Liver (tissue), 9 donors: ENCODE measurements around the gene ADAM10. TPM values are rescaled to one million over a fixed set of nuclear protein-coding genes. Genes with fewer than 3 reads are reported as not detected.

Source experiments
- DNase-seq: peaks from one replicate; pipeline ENCODE4 v3.0.0-alpha.2; 2017; ENCODE audit warnings: low spot score
- H3K27ac ChIP-seq, 2 donors: one replicate each; pipeline ENCODE4 v1.7.0; 2013; ENCODE audit warnings: inconsistent platforms in 2 of 2, low read length in 2 of 2, control low read depth in 1 of 2, low read depth in 1 of 2, mild to moderate bottlenecking in 1 of 2
- H3K27me3 ChIP-seq, 4 donors: one replicate each; pipeline versions ENCODE4 v1.6.1 to v1.7.0; 2013; ENCODE audit warnings: low read length in 3 of 4, inconsistent platforms in 1 of 4, mild to moderate bottlenecking in 1 of 4, moderate library complexity in 1 of 4; ENCODE audit not compliant: control insufficient read depth in 4 of 4, insufficient read depth in 4 of 4
- H3K36me3 ChIP-seq, 4 donors: one replicate each; pipeline versions ENCODE4 v1.6.1 to v1.7.0; 2013; ENCODE audit warnings: low read length in 3 of 4, mild to moderate bottlenecking in 3 of 4, low read depth in 1 of 4, moderate library complexity in 1 of 4; ENCODE audit not compliant: control insufficient read depth in 4 of 4, insufficient read depth in 3 of 4
- H3K4me1 ChIP-seq, 4 donors: one replicate each; pipeline versions ENCODE4 v1.6.1 to v1.7.0; 2013; ENCODE audit warnings: low read length in 3 of 4, mild to moderate bottlenecking in 3 of 4, moderate library complexity in 1 of 4; ENCODE audit not compliant: control insufficient read depth in 4 of 4, insufficient read depth in 4 of 4
- H3K4me3 ChIP-seq, 3 donors: one replicate each; pipeline versions ENCODE4 v1.6.1 to v1.7.0; 2013; ENCODE audit warnings: low read length in 3 of 3, control low read depth in 1 of 3, low read depth in 1 of 3, mild to moderate bottlenecking in 1 of 3
- H3K9ac ChIP-seq, 2 donors: one replicate each; pipeline ENCODE4 v1.7.0; 2013; ENCODE audit warnings: low read length in 2 of 2, mild to moderate bottlenecking in 2 of 2, moderate library complexity in 2 of 2, control low read depth in 1 of 2, low read depth in 1 of 2
- H3K9me3 ChIP-seq, 4 donors: one replicate each; pipeline versions ENCODE4 v1.6.1 to v1.7.0; 2013; ENCODE audit warnings: low read length in 3 of 4; ENCODE audit not compliant: control insufficient read depth in 4 of 4
- FOXA1 ChIP-seq: IDR thresholded peaks from 2 replicates; pipeline ENCODE4 v1.6.1; 2016; ENCODE audit warnings: antibody characterized with exemption
- FOXA2 ChIP-seq: IDR thresholded peaks from 2 replicates; pipeline ENCODE4 v1.6.1; 2016; ENCODE audit warnings: antibody characterized with exemption
- GABPA ChIP-seq, 2 donors: IDR thresholded peaks in 1 of 2; conservative IDR thresholded peaks in 1 of 2; 2 replicates each; pipeline ENCODE4 v1.6.1; 2016; ENCODE audit warnings: antibody characterized with exemption in 2 of 2, mild to moderate bottlenecking in 1 of 2, moderate library complexity in 1 of 2
- HNF4A ChIP-seq, 2 donors: conservative IDR thresholded peaks; 2 replicates each; pipeline ENCODE4 v1.6.1; 2016; ENCODE audit warnings: antibody characterized with exemption in 2 of 2, mild to moderate bottlenecking in 2 of 2
- HNF4G ChIP-seq: IDR thresholded peaks from 2 replicates; pipeline ENCODE4 v1.6.1; 2016; ENCODE audit warnings: antibody characterized with exemption
- JUND ChIP-seq, 2 donors: IDR thresholded peaks; 2 replicates each; pipeline ENCODE4 v1.6.1; 2016; ENCODE audit warnings: antibody characterized with exemption in 2 of 2
- NR2F2 ChIP-seq: IDR thresholded peaks from 2 replicates; pipeline ENCODE4 v1.6.1; 2016; ENCODE audit warnings: antibody characterized with exemption
- RAD21 ChIP-seq, 2 donors: IDR thresholded peaks; 2 replicates each; pipeline ENCODE4 v1.6.1; 2016; ENCODE audit warnings: antibody characterized with exemption in 2 of 2, mild to moderate bottlenecking in 2 of 2
- RXRA ChIP-seq, 2 donors: IDR thresholded peaks; 2 replicates each; pipeline ENCODE4 v1.6.1; 2017 to 2018; ENCODE audit warnings: antibody characterized with exemption in 2 of 2, mild to moderate bottlenecking in 1 of 2
- SP1 ChIP-seq: IDR thresholded peaks from 2 replicates; pipeline ENCODE4 v1.6.1; 2018; ENCODE audit warnings: antibody characterized with exemption, mild to moderate bottlenecking
- TAF1 ChIP-seq: conservative IDR thresholded peaks from 2 replicates; pipeline ENCODE4 v1.6.1; 2016; ENCODE audit warnings: antibody characterized with exemption, mild to moderate bottlenecking
- YY1 ChIP-seq: IDR thresholded peaks from 2 replicates; pipeline ENCODE4 v1.6.1; 2016; ENCODE audit warnings: antibody characterized with exemption, mild to moderate bottlenecking
- WGBS: extraction: QIAGEN DNeasy Blood & Tissue Kit; methylation state at CpG from one replicate; pipeline ENCODE4 v1.1.7; 2013; 5-methylcytosine and 5-hydroxymethylcytosine counted together
- polyA plus RNA-seq, 2 donors: library from polyadenylated mRNA; stranded (reverse) in 1 of 2; unstranded in 1 of 2; fragments of 200-250 nt in 1 of 2; fragments of >200 nt in 1 of 2; fragmentation: Nextera tagmentation in 1 of 2; extraction: Ambion mirVana in 1 of 2; gene quantifications; one replicate each; pipeline versions ENCODE4 v1.2.1 to v1.2.3, GENCODE V29; 2013 to 2015
- total RNA-seq, 2 donors: library from RNA; depleted of rRNA; stranded (reverse); fragments of >200 nt; gene quantifications; one replicate each; pipeline ENCODE4 v1.2.3, GENCODE V29; 2014
- TF ChIP-seq, protein P1 (sequence below): fragments of 150-350 bp; IDR thresholded peaks from 2 replicates; pipeline ENCODE4 v1.5.1; 2017; ENCODE audit warnings: improper control_type of control experiment, low read depth, low read length; ENCODE audit not compliant: missing input control
- TF ChIP-seq, protein P2 (sequence below): IDR thresholded peaks from 2 replicates; pipeline ENCODE4 v1.6.1; 2016; ENCODE audit warnings: antibody characterized with exemption
- TF ChIP-seq, protein P3 (sequence below): IDR thresholded peaks from 2 replicates; pipeline ENCODE4 v1.6.1; 2016; ENCODE audit warnings: antibody characterized with exemption
- TF ChIP-seq, protein P4 (sequence below): IDR thresholded peaks from 2 replicates; pipeline ENCODE4 v1.6.1; 2016; ENCODE audit warnings: antibody characterized with exemption
- TF ChIP-seq, protein P5 (sequence below): IDR thresholded peaks from 2 replicates; pipeline ENCODE4 v1.6.1; 2016; ENCODE audit warnings: antibody characterized with exemption, mild to moderate bottlenecking
- donor health status: healthy.
- donor health status: healthy.
- donor health status: healthy.
- donor health status: healthy.
- donor health status: healthy.

ADAM10 gene
- total and polyA plus RNA-seq, 4 donors, result 12.6 to 55.6 (median 34.6) TPM

DNA sequence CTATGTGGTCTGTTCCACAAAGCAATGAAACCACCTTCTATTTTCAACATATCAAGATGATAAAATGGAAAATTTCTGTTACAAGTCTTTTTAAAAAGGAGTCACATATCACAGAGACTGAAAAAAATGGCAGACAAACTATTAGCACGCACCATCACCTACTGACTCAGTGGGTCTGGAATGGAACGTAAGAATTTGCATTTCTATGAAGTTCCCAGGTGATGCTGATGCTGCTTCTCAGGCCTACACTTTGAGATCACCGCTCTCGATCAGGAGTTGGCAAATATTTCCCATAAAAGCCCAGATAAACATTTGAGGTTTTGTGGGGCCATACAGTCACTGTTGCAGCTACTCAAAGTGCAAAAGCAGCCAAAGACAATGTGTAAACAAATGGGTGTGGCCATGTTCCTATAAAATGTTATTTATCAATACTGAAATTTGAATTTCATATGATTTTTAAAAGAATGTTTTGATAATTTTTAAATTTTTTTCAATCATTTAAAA is 142.9 kb downstream of the ADAM10 start:
- WGBS, result 95% methylated on average over 4 of the region's 4 CpGs
- peaks cover 0 to 10% (median 0%) of the 10 kb centered on the region in 4 donors for H3K36me3 ChIP-seq
- no peak for TF ChIP-seq YY1
- TF ChIP-seq, protein P1, sequence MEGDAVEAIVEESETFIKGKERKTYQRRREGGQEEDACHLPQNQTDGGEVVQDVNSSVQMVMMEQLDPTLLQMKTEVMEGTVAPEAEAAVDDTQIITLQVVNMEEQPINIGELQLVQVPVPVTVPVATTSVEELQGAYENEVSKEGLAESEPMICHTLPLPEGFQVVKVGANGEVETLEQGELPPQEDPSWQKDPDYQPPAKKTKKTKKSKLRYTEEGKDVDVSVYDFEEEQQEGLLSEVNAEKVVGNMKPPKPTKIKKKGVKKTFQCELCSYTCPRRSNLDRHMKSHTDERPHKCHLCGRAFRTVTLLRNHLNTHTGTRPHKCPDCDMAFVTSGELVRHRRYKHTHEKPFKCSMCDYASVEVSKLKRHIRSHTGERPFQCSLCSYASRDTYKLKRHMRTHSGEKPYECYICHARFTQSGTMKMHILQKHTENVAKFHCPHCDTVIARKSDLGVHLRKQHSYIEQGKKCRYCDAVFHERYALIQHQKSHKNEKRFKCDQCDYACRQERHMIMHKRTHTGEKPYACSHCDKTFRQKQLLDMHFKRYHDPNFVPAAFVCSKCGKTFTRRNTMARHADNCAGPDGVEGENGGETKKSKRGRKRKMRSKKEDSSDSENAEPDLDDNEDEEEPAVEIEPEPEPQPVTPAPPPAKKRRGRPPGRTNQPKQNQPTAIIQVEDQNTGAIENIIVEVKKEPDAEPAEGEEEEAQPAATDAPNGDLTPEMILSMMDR, result no peak
- H3K27me3 ChIP-seq, result no peaks in the 10 kb centered on the region
- no peak overlapping the region for H3K27ac ChIP-seq
- no peak for DNase-seq
- peaks cover 0 to 3% (median 0%) of the 10 kb centered on the region in 4 donors for H3K4me1 ChIP-seq
- H3K4me3 ChIP-seq, result no peak overlapping the region
- H3K9ac ChIP-seq, result no peak overlapping the region
- H3K9me3 ChIP-seq, result no peaks in the 10 kb centered on the region

DNA sequence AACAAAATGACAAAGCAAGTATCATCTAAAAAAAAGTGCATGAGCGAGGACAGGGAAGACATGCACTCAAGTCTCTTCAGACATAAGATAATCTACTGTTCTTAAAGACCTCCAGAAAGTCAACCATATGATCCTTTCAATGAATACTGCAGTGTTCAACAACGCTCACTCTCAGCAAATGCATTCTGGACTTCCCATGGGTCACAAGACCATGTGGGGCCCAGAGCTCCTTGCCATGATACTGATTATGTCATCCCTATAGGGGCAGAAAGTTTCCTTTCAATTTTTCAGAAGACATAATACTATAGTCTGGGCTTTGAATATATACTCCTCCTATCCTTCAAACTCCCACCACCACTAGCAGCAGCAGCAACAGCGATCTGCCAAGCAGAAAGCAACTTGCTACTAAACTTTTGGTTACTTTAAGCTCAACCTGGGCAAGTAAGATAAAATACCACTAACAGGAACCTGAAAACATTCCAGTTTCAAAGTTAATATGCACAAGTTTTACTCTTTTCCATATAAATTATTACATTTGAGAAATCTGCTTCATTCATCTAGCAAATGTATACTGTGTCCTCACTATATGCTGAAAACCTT is 143.5 kb downstream of the ADAM10 start:
- Histone ChIP-seq H3K27ac (no peak overlapping the region), H3K4me1 (peaks cover 0 to 3% (median 0%) of the 10 kb centered on the region in 4 donors), H3K9me3 (no peaks in the 10 kb centered on the region), H3K27me3 (no peaks in the 10 kb centered on the region), H3K4me3 (no peak overlapping the region), H3K9ac (no peak overlapping the region), H3K36me3 (peaks cover 0 to 10% (median 0%) of the 10 kb centered on the region in 4 donors)
- TF ChIP-seq JUND (IDR thresholded peaks at IDR 0.05) (no peak), RAD21 (IDR thresholded peaks at IDR 0.05) (no peak), TAF1 (no peak), HNF4A (conservative IDR thresholded peaks at IDR 0.05) (no peak)
- no peak for DNase-seq
- WGBS, result 97% methylated on average over 3 of the region's 3 CpGs

DNA sequence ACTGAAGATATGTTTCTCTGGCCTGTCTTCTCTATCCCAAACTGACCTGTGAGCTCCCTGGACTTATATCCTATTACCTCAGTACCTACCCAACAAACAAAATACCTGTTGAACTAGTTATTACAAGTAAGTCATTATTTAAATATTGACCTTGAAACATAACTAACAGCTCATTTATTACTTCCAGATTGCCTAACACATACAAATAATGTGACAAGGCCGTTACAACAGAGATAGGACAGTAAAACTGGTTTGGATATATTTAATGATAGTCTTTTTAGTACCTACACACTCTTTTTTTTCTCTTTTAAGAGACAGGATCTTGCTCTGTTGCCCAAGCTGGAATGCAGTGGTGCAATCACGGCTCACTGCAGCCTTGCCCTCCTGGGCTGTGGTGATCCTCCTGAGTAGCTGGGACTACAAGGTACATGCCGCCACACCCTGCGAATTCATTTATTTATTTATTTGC is 145.0 kb downstream of the ADAM10 start:
- WGBS, result 73% methylated on average over 4 of the region's 4 CpGs
- no peak overlapping the region for H3K4me3 ChIP-seq
- H3K27me3 ChIP-seq, result no peaks in the 10 kb centered on the region
- H3K9ac ChIP-seq, result no peak overlapping the region
- H3K9me3 ChIP-seq, result no peaks in the 10 kb centered on the region
- no peak for DNase-seq
- peaks cover 0 to 3% (median 0%) of the 10 kb centered on the region in 4 donors for H3K36me3 ChIP-seq
- H3K27ac ChIP-seq, result no peak overlapping the region
- H3K4me1 ChIP-seq, result peaks cover 0 to 3% (median 0%) of the 10 kb centered on the region in 4 donors
- peak; percentile 35 for TF ChIP-seq SP1
- TF ChIP-seq, protein P1, result no peak
- TF ChIP-seq GABPA (IDR thresholded peaks at IDR 0.05 in 1 of 2, conservative IDR thresholded peaks at IDR 0.05 in 1 of 2), result no peak
- no peak for TF ChIP-seq TAF1
- TF ChIP-seq NR2F2, result no peak
- TF ChIP-seq, protein P2, sequence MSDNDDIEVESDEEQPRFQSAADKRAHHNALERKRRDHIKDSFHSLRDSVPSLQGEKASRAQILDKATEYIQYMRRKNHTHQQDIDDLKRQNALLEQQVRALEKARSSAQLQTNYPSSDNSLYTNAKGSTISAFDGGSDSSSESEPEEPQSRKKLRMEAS, result no peak
- TF ChIP-seq, protein P3, sequence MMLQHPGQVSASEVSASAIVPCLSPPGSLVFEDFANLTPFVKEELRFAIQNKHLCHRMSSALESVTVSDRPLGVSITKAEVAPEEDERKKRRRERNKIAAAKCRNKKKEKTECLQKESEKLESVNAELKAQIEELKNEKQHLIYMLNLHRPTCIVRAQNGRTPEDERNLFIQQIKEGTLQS, result no peak
- peak in 1 of 2 donors; percentile 16 for TF ChIP-seq RAD21 (IDR thresholded peaks at IDR 0.05)
- no peak for TF ChIP-seq JUND (IDR thresholded peaks at IDR 0.05)
- TF ChIP-seq FOXA2, result no peak
- TF ChIP-seq HNF4A (conservative IDR thresholded peaks at IDR 0.05), result peak; percentile 41 to 42
- TF ChIP-seq RXRA (IDR thresholded peaks at IDR 0.05), result peak in 1 of 2 donors; percentile 38
- no peak for TF ChIP-seq YY1
- TF ChIP-seq, protein P4, sequence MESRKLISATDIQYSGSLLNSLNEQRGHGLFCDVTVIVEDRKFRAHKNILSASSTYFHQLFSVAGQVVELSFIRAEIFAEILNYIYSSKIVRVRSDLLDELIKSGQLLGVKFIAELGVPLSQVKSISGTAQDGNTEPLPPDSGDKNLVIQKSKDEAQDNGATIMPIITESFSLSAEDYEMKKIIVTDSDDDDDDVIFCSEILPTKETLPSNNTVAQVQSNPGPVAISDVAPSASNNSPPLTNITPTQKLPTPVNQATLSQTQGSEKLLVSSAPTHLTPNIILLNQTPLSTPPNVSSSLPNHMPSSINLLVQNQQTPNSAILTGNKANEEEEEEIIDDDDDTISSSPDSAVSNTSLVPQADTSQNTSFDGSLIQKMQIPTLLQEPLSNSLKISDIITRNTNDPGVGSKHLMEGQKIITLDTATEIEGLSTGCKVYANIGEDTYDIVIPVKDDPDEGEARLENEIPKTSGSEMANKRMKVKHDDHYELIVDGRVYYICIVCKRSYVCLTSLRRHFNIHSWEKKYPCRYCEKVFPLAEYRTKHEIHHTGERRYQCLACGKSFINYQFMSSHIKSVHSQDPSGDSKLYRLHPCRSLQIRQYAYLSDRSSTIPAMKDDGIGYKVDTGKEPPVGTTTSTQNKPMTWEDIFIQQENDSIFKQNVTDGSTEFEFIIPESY, result no peak
- no peak for TF ChIP-seq FOXA1
- TF ChIP-seq, protein P5, sequence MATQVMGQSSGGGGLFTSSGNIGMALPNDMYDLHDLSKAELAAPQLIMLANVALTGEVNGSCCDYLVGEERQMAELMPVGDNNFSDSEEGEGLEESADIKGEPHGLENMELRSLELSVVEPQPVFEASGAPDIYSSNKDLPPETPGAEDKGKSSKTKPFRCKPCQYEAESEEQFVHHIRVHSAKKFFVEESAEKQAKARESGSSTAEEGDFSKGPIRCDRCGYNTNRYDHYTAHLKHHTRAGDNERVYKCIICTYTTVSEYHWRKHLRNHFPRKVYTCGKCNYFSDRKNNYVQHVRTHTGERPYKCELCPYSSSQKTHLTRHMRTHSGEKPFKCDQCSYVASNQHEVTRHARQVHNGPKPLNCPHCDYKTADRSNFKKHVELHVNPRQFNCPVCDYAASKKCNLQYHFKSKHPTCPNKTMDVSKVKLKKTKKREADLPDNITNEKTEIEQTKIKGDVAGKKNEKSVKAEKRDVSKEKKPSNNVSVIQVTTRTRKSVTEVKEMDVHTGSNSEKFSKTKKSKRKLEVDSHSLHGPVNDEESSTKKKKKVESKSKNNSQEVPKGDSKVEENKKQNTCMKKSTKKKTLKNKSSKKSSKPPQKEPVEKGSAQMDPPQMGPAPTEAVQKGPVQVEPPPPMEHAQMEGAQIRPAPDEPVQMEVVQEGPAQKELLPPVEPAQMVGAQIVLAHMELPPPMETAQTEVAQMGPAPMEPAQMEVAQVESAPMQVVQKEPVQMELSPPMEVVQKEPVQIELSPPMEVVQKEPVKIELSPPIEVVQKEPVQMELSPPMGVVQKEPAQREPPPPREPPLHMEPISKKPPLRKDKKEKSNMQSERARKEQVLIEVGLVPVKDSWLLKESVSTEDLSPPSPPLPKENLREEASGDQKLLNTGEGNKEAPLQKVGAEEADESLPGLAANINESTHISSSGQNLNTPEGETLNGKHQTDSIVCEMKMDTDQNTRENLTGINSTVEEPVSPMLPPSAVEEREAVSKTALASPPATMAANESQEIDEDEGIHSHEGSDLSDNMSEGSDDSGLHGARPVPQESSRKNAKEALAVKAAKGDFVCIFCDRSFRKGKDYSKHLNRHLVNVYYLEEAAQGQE, result no peak
- TF ChIP-seq HNF4G, result no peak
